Ramos (cell line): Measurements from ENCODE around the gene MECP2.

Experiments
- in situ Hi-C: fragments of 300-500 bp; cut with MboI; formaldehyde crosslinking; loops from one replicate; pipeline ENCODE4 v1.14.3; 2022; ENCODE audit warnings: low sequenced_read_pairs; ENCODE audit not compliant: unreplicated experiment

The MECP2 gene

GRCh38 chrX:153973127-153974002 lies 124.2 kb downstream of the MECP2 start:
- in situ Hi-C loops = no loop called here

- in situ Hi-C loops = no loop called here
These were observed 125.0 kb downstream of the MECP2 start, which contains the start of gene TMEM187 for GRCh38 chrX:153972368-153973126. TMEM187 (plus strand) TSS chrX:153972754; CDS start chrX:153982063, 9,309 bp downstream.
